GM18867 (cell line): ENCODE data around the gene ZNF575.
"Not testable (repeated sequence)": the region's sequence is repeated elsewhere in the genome, so short reads cannot be mapped to it uniquely, and the experiment has no call there.

Experiments used
- ATAC-seq: cut with Tn5 transposase; IDR thresholded peaks from one replicate; pipeline ENCODE4 v1.9.1; 2021; ENCODE audit warnings: mild to moderate bottlenecking, moderate library complexity; ENCODE audit not compliant: unreplicated experiment

The ZNF575 gene

GRCh38 chr19:43540381-43540780, 7.4 kb downstream of the ZNF575 start:
- no peak for ATAC-seq

GRCh38 chr19:43541920-43542650, 9.1 kb downstream of the ZNF575 start:
- no peak for ATAC-seq

- ATAC-seq = no peak
Measured at GRCh38 chr19:43544077-43544476, 11.1 kb downstream of the ZNF575 start.

GRCh38 chr19:43545276-43545675, 12.3 kb downstream of the ZNF575 start:
- no peak for ATAC-seq

- no peak for ATAC-seq
Measured at GRCh38 chr19:43545981-43546380, 13.0 kb downstream of the ZNF575 start.

GRCh38 chr19:43546581-43546980, 13.6 kb downstream of the ZNF575 start:
- no peak for ATAC-seq

GRCh38 chr19:43547926-43548325, 14.9 kb downstream of the ZNF575 start:
- ATAC-seq = not testable (repeated sequence)

GRCh38 chr19:43548706-43549105, 15.7 kb downstream of the ZNF575 start:
- ATAC-seq = no peak

- ATAC-seq = no peak
Measured at GRCh38 chr19:43551399-43552197, 18.6 kb downstream of the ZNF575 start.

- ATAC-seq = no peak
Measured at GRCh38 chr19:43552198-43552450, 19.1 kb downstream of the ZNF575 start.

- ATAC-seq = no peak
Measured at GRCh38 chr19:43552616-43553015, 19.6 kb downstream of the ZNF575 start.

GRCh38 chr19:43553656-43554055, 20.7 kb downstream of the ZNF575 start:
- ATAC-seq = no peak

- ATAC-seq = no peak
Measured at GRCh38 chr19:43554317-43554895, 21.4 kb downstream of the ZNF575 start.

GRCh38 chr19:43555185-43555770, 22.3 kb downstream of the ZNF575 start:
- no peak for ATAC-seq

- no peak for ATAC-seq
Measured at GRCh38 chr19:43560687-43561086, 27.7 kb downstream of the ZNF575 start.

GRCh38 chr19:43561139-43561970, 28.4 kb downstream of the ZNF575 start:
- ATAC-seq = no peak

GRCh38 chr19:43562226-43562697, 29.3 kb downstream of the ZNF575 start:
- no peak for ATAC-seq

- peak; percentile 74 for ATAC-seq
Measured at GRCh38 chr19:43562698-43563241, 29.8 kb downstream of the ZNF575 start.

- ATAC-seq = no peak
Measured at GRCh38 chr19:43563816-43564457, 30.9 kb downstream of the ZNF575 start.

- no peak for ATAC-seq
Measured at GRCh38 chr19:43564800-43565199, 31.8 kb downstream of the ZNF575 start.
